Stimulated activated CD4-positive, alpha-beta T cell treated with anti-CD3 and anti-CD28 coated beads, Interleukin-2, amount 100 ng/mL, for 48 hours (primary cell): ENCODE results near the gene CARD9.
"Not testable (repeated sequence)": the region's sequence is repeated elsewhere in the genome, so short reads cannot be mapped to it uniquely, and the experiment has no call there.

Experiments used
- DNase-seq, 2 donors: peaks; one replicate each; pipeline ENCODE4 v3.0.0-alpha.2; 2020

The CARD9 gene

GRCh38 chr9:136362450-136362784 is 11.1 kb downstream of the CARD9 start:
- DNase-seq, result no peak

- no peak for DNase-seq
Measured at GRCh38 chr9:136361754-136362449, 11.6 kb downstream of the CARD9 start.

- no peak for DNase-seq
Measured at GRCh38 chr9:136361047-136361753, 12.3 kb downstream of the CARD9 start.

GRCh38 chr9:136359774-136360718 is 13.4 kb downstream of the CARD9 start:
- DNase-seq, result no peak

- no peak for DNase-seq
Measured at GRCh38 chr9:136358888-136359287, 14.6 kb downstream of the CARD9 start.

GRCh38 chr9:136358016-136358415 is 15.5 kb downstream of the CARD9 start:
- no peak for DNase-seq

GRCh38 chr9:136357202-136357725 is 16.2 kb downstream of the CARD9 start:
- DNase-seq, result no peak

GRCh38 chr9:136355616-136356557 is 17.6 kb downstream of the CARD9 start:
- DNase-seq, result no peak

- no peak for DNase-seq
Measured at GRCh38 chr9:136354592-136355085, 18.8 kb downstream of the CARD9 start.

GRCh38 chr9:136353757-136354488 is 19.5 kb downstream of the CARD9 start:
- DNase-seq, result no peak

GRCh38 chr9:136353088-136353487 is 20.4 kb downstream of the CARD9 start:
- no peak for DNase-seq

- no peak for DNase-seq
Measured at GRCh38 chr9:136352682-136353081, 20.8 kb downstream of the CARD9 start.

GRCh38 chr9:136351868-136352267 is 21.6 kb downstream of the CARD9 start:
- not testable (repeated sequence) for DNase-seq

- DNase-seq, result no peak
Measured at GRCh38 chr9:136351252-136351800, 22.1 kb downstream of the CARD9 start.

- no peak for DNase-seq
Measured at GRCh38 chr9:136349546-136349945, 23.9 kb downstream of the CARD9 start.

- no peak for DNase-seq
Measured at GRCh38 chr9:136348691-136349090, 24.8 kb downstream of the CARD9 start.

- no peak for DNase-seq
Measured at GRCh38 chr9:136347472-136348256, 25.8 kb downstream of the CARD9 start.

- no peak for DNase-seq
Measured at GRCh38 chr9:136346927-136347465, 26.5 kb downstream of the CARD9 start.

- no peak for DNase-seq
Measured at GRCh38 chr9:136346157-136346481, 27.4 kb downstream of the CARD9 start.
